ENCODE measurements around the gene BLVRB.
A peak's percentile ranks its signal among the peaks of the same experiment; 100 is the strongest.
"Not testable (repeated sequence)": the region's sequence is repeated elsewhere in the genome, so short reads cannot be mapped to it uniquely, and the experiment has no call there.

The BLVRB gene

GRCh38 chr19:40452016-40452415 is 13.5 kb downstream of the BLVRB start:
- H3K4me3 ChIP-seq (ENCODE audit: low read depth, low read length): no peak overlapping the region

GRCh38 chr19:40450664-40451063 is 14.9 kb downstream of the BLVRB start:
- H3K4me3 ChIP-seq (ENCODE audit: low read depth, low read length): no peak overlapping the region

- no peak overlapping the region for H3K4me3 ChIP-seq (ENCODE audit: low read depth, low read length)
Measured at GRCh38 chr19:40449506-40449905, 16.0 kb downstream of the BLVRB start.

GRCh38 chr19:40446263-40446784 is 19.2 kb downstream of the BLVRB start:
- H3K4me3 ChIP-seq (ENCODE audit: low read depth, low read length): no peak overlapping the region

- no peak overlapping the region for H3K4me3 ChIP-seq (ENCODE audit: low read depth, low read length)
Measured at GRCh38 chr19:40445780-40446262, 19.7 kb downstream of the BLVRB start.

- peak overlapping the region; percentile 94 for H3K4me3 ChIP-seq (ENCODE audit: low read depth, low read length)
Measured at GRCh38 chr19:40444825-40445312, 20.7 kb downstream of the BLVRB start.

GRCh38 chr19:40444000-40444824 is 21.3 kb downstream of the BLVRB start, which contains the start of gene SERTAD3:
Gene SERTAD3 (minus strand): TSS chr19:40444335. CDS start chr19:40442080, 2,255 bp downstream.
- H3K4me3 ChIP-seq (ENCODE audit: low read depth, low read length): peak within 1 kb of the TSS; percentile 94

GRCh38 chr19:40443131-40443999 is 22.2 kb downstream of the BLVRB start:
- peak overlapping the region; percentile 94 for H3K4me3 ChIP-seq (ENCODE audit: low read depth, low read length)

GRCh38 chr19:40442328-40443130 is 23.0 kb downstream of the BLVRB start:
- peak overlapping the region; percentile 52 for H3K4me3 ChIP-seq (ENCODE audit: low read depth, low read length)

- no peak overlapping the region for H3K4me3 ChIP-seq (ENCODE audit: low read depth, low read length)
Measured at GRCh38 chr19:40441719-40442253, 23.8 kb downstream of the BLVRB start.

GRCh38 chr19:40438284-40438683 is 27.3 kb downstream of the BLVRB start:
- H3K4me3 ChIP-seq (ENCODE audit: low read depth, low read length): no peak overlapping the region

GRCh38 chr19:40433391-40434216 is 31.9 kb downstream of the BLVRB start:
- peak overlapping the region; percentile 30 for H3K4me3 ChIP-seq (ENCODE audit: low read depth, low read length)

- H3K4me3 ChIP-seq (ENCODE audit: low read depth, low read length): not testable (repeated sequence)
Measured at GRCh38 chr19:40432760-40433159, 32.8 kb downstream of the BLVRB start.

- H3K4me3 ChIP-seq (ENCODE audit: low read depth, low read length): no peak overlapping the region
Measured at GRCh38 chr19:40431698-40432097, 33.8 kb downstream of the BLVRB start.

- H3K4me3 ChIP-seq (ENCODE audit: low read depth, low read length): not testable (repeated sequence)
Measured at GRCh38 chr19:40430242-40430641, 35.3 kb downstream of the BLVRB start.

- not testable (repeated sequence) for H3K4me3 ChIP-seq (ENCODE audit: low read depth, low read length)
Measured at GRCh38 chr19:40428197-40428596, 37.3 kb downstream of the BLVRB start.

- H3K4me3 ChIP-seq (ENCODE audit: low read depth, low read length): peak within 1 kb of the TSS; percentile 77
Measured at GRCh38 chr19:40425450-40426287, 39.9 kb downstream of the BLVRB start, which contains the start of gene SERTAD1. Gene SERTAD1 (minus strand): TSS chr19:40425992. CDS start chr19:40423546, 2,446 bp downstream.
